ENCODE data around the gene YPEL3.

The YPEL3 gene

GRCh38 chr16:30096105-30096861 is at the start of gene YPEL3 (continued):
- TF ChIP-seq ZNF692 (tag by site-specific recombination; IDR thresholded peaks at IDR 0.05) (peak; percentile 88), ZNF10 (tag by site-specific recombination; IDR thresholded peaks at IDR 0.05) (no peak), ZNF223 (tag by site-specific recombination; IDR thresholded peaks at IDR 0.05) (no peak), ZNF23 (tag by site-specific recombination; IDR thresholded peaks at IDR 0.05; ENCODE audit: borderline replicate concordance) (no peak), ZNF571 (tag by site-specific recombination; IDR thresholded peaks at IDR 0.05) (no peak), ZNF626 (tag by site-specific recombination; IDR thresholded peaks at IDR 0.05) (no peak), RBAK (tag by site-specific recombination; IDR thresholded peaks at IDR 0.05) (no peak), ZNF354C (tag by site-specific recombination; IDR thresholded peaks at IDR 0.05; ENCODE audit: borderline replicate concordance, low read depth) (no peak), ZNF423 (tag by site-specific recombination; IDR thresholded peaks at IDR 0.05) (no peak), ZSCAN23 (tag by site-specific recombination; IDR thresholded peaks at IDR 0.05) (no peak), ZBTB20 (tag by site-specific recombination; IDR thresholded peaks at IDR 0.05) (peak; percentile 45; the same call in 1 of the 2 replicates), HOXA7 (CRISPR knock-in tag; IDR thresholded peaks at IDR 0.05; ENCODE audit: borderline replicate concordance) (no peak), KLF9 (tag by site-specific recombination; IDR thresholded peaks at IDR 0.05; ENCODE audit: low read depth) (peak; percentile 87), ZNF404 (tag by site-specific recombination; IDR thresholded peaks at IDR 0.05) (no peak), SETDB1 (IDR thresholded peaks at IDR 0.05; ENCODE audit: insufficient read length, low read length) (no peak), ZFHX2 (tag by site-specific recombination; conservative IDR thresholded peaks at IDR 0.05) (no peak), ZBTB8A (tag by site-specific recombination; IDR thresholded peaks at IDR 0.05) (peak; percentile 99), ZNF501 (tag by site-specific recombination; IDR thresholded peaks at IDR 0.05) (peak; percentile 41; the same call in 1 of the 2 replicates), ZFP41 (tag by site-specific recombination; IDR thresholded peaks at IDR 0.05; ENCODE audit: borderline replicate concordance) (no peak), ZNF621 (tag by site-specific recombination; IDR thresholded peaks at IDR 0.05) (no peak), ZNF391 (tag by site-specific recombination; IDR thresholded peaks at IDR 0.05; ENCODE audit: borderline replicate concordance, low read depth) (0 out of 2 replicates have a peak, but pooled peaks have one; percentile 52), ZNF324 (tag by site-specific recombination; IDR thresholded peaks at IDR 0.05) (peak; percentile 77), REPIN1 (tag by site-specific recombination; IDR thresholded peaks at IDR 0.05; ENCODE audit: low read depth) (no peak), KLF7 (tag by site-specific recombination; IDR thresholded peaks at IDR 0.05; ENCODE audit: borderline replicate concordance) (peak; percentile 48; the same call in 1 of the 2 replicates), OVOL3 (tag by site-specific recombination; IDR thresholded peaks at IDR 0.05) (no peak), PRDM2 (tag by site-specific recombination; IDR thresholded peaks at IDR 0.05; ENCODE audit: borderline replicate concordance) (no peak), ZNF585B (tag by site-specific recombination; IDR thresholded peaks at IDR 0.05) (no peak), ZNF600 (tag by site-specific recombination; IDR thresholded peaks at IDR 0.05) (peak; percentile 77), ZNF311 (tag by site-specific recombination; IDR thresholded peaks at IDR 0.05; ENCODE audit: borderline replicate concordance) (no peak)
- TF ChIP-seq, protein P1, sequence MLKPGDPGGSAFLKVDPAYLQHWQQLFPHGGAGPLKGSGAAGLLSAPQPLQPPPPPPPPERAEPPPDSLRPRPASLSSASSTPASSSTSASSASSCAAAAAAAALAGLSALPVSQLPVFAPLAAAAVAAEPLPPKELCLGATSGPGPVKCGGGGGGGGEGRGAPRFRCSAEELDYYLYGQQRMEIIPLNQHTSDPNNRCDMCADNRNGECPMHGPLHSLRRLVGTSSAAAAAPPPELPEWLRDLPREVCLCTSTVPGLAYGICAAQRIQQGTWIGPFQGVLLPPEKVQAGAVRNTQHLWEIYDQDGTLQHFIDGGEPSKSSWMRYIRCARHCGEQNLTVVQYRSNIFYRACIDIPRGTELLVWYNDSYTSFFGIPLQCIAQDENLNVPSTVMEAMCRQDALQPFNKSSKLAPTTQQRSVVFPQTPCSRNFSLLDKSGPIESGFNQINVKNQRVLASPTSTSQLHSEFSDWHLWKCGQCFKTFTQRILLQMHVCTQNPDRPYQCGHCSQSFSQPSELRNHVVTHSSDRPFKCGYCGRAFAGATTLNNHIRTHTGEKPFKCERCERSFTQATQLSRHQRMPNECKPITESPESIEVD (tag by site-specific recombination; IDR thresholded peaks at IDR 0.05), result no peak
- TF ChIP-seq, protein P2, sequence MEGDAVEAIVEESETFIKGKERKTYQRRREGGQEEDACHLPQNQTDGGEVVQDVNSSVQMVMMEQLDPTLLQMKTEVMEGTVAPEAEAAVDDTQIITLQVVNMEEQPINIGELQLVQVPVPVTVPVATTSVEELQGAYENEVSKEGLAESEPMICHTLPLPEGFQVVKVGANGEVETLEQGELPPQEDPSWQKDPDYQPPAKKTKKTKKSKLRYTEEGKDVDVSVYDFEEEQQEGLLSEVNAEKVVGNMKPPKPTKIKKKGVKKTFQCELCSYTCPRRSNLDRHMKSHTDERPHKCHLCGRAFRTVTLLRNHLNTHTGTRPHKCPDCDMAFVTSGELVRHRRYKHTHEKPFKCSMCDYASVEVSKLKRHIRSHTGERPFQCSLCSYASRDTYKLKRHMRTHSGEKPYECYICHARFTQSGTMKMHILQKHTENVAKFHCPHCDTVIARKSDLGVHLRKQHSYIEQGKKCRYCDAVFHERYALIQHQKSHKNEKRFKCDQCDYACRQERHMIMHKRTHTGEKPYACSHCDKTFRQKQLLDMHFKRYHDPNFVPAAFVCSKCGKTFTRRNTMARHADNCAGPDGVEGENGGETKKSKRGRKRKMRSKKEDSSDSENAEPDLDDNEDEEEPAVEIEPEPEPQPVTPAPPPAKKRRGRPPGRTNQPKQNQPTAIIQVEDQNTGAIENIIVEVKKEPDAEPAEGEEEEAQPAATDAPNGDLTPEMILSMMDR (tag by site-specific recombination; IDR thresholded peaks at IDR 0.05), result no peak

Measured in HEK293 (cell line).